Neuron (in vitro differentiated cells): ENCODE data around the gene ACSL6.

Experiments
- H2AFZ ChIP-seq: one replicate; pipeline ENCODE4 v1.6.1; 2013; ENCODE audit warnings: low read depth, mild to moderate bottlenecking, inconsistent platforms, low read length, moderate library complexity
- H3K27me3 ChIP-seq: one replicate; pipeline ENCODE4 v1.6.1; 2013; ENCODE audit warnings: low read length; ENCODE audit not compliant: insufficient read depth
- H3K36me3 ChIP-seq: one replicate; pipeline ENCODE4 v1.6.1; 2013; ENCODE audit warnings: low read length; ENCODE audit not compliant: insufficient read depth
- H3K4me1 ChIP-seq: one replicate; pipeline ENCODE4 v1.6.1; 2013; ENCODE audit warnings: low read length; ENCODE audit not compliant: insufficient read depth
- H3K4me3 ChIP-seq: 2 replicates; pipeline ENCODE4 v1.5.1; 2013; ENCODE audit warnings: mild to moderate bottlenecking, low read length, moderate library complexity
- H3K9me3 ChIP-seq: one replicate; pipeline ENCODE4 v1.6.1; 2013; ENCODE audit warnings: low read length

Gene ACSL6

DNA sequence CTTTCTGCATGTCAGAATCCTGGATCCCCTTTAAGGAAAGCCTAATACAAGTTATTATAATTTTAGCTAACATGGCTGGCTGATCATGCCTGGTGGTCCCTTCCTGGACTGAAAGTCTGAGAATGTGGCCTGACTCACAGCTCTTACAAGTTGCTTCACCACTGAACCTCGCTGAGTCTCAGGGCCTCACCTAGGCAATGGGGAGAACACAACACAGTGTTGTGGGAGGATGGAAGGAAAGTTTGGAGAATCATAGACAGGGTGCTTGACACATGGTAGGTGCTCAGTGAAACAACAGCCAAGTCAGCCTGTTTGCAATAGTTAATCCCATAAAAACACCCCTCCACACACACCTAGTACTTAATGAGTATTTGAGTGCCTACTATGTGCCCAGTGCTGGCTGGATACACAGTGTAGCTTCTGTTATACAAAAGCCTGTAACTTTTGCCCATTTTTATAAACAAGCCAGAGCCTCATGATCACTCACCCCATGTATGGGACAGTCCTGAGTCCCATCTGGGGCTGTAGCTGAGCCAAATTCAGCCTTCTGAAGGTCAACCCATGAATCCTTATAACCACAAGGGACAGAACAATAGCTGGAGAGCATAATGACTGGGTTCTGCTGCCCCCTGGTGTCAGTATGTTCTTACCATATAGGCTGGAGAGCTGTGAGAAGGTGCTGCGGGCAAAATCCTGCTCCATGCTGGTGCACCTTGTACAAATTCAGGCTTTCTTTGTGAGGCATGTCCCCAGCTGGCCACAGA is 3.9 kb downstream of the ACSL6 start:
- H3K36me3 ChIP-seq, result no peaks in the 10 kb centered on the region
- peaks cover 34% of the 10 kb centered on the region for H3K27me3 ChIP-seq
- H2AFZ ChIP-seq, result no peak overlapping the region
- H3K9me3 ChIP-seq, result no peaks in the 10 kb centered on the region
- no peak overlapping the region for H3K4me3 ChIP-seq
- peaks cover 24% of the 10 kb centered on the region for H3K4me1 ChIP-seq

DNA sequence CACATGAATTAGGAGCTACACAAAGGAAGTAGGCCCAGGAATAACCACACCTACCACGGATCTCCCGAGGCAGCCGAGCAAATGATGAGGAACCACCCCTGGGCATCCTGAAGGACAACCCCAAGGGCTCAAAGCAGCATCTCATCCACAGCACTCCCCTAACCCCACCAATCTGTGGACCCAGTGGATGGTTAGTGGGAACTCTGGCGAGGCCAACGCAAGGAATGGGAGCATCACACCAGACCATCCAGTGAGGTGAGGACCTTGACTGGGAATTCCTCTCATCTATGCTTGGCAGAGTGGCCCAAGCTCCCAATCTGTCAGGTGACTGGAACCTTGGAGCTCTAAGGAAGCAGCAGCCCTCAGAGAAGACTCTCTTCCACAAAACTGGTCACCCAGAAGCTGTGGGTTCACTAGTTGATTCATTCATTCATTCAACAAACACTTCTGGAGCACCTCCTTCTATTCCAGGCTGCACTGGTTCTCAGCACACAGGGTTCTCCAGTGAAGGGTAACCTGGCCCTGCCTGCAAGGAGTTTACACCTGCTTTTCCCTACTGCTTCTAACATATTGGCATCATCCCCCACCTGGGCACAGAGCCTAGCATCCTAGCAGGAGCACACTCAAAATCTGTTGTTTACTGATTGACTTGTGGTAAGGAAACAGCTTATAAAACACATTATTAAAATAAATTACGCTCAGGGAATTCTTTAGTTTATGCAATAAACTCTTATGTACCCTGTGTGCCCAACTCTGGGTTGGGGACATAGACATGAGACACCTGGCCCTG is 4.9 kb downstream of the ACSL6 start:
- Histone ChIP-seq H3K4me1 (peaks cover 29% of the 10 kb centered on the region), H3K27me3 (peaks cover 25% of the 10 kb centered on the region), H3K4me3 (no peak overlapping the region), H3K9me3 (no peaks in the 10 kb centered on the region), H3K36me3 (no peaks in the 10 kb centered on the region), H2AFZ (no peak overlapping the region)

DNA sequence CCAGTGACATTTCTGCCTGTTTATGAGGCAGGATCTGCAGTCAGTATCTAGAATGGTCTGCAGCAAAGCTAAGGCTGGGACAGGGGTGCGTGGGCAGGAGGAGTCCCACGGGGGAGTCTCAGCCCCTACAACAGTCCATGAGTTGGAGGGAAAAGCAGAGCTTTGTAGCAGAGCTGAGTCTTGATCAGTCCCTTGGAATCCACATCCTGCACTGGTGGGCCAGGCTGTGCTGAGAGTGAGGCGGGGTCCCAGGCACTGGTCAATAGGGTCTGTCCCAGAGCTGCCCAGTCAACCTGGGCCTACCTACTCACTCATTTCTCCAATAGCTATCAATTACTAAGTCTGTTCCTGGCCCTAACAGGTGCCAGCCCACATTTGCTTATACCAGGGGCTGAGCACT is 5.9 kb downstream of the ACSL6 start:
- peaks cover 17% of the 10 kb centered on the region for H3K27me3 ChIP-seq
- peaks cover 23% of the 10 kb centered on the region for H3K4me1 ChIP-seq
- H2AFZ ChIP-seq, result no peak overlapping the region
- H3K9me3 ChIP-seq, result no peaks in the 10 kb centered on the region
- H3K4me3 ChIP-seq, result no peak overlapping the region
- H3K36me3 ChIP-seq, result no peaks in the 10 kb centered on the region

DNA sequence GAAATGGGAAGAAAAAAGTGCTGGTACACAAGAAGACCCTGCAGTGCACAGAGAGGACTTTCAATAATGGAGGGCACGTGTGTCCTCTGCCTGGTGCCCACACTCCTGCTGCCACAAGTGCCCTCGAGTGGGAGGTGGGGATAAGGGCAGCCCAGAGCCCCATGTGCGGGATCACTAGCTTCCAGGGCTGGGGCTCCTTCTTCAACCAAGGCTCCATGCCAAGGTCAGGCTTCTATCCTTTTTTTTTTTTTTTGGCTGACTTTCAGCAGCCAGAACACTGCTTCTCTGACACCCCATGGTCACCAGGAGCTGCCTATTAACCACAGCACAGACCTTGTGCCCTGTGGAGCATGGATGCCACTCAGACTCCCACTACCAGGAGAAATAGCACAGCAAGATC is 7.5 kb downstream of the ACSL6 start:
- peaks cover 30% of the 10 kb centered on the region for H3K4me1 ChIP-seq
- H3K4me3 ChIP-seq, result no peak overlapping the region
- H3K27me3 ChIP-seq, result peaks cover 2% of the 10 kb centered on the region
- no peaks in the 10 kb centered on the region for H3K36me3 ChIP-seq
- H3K9me3 ChIP-seq, result no peaks in the 10 kb centered on the region
- no peak overlapping the region for H2AFZ ChIP-seq

DNA sequence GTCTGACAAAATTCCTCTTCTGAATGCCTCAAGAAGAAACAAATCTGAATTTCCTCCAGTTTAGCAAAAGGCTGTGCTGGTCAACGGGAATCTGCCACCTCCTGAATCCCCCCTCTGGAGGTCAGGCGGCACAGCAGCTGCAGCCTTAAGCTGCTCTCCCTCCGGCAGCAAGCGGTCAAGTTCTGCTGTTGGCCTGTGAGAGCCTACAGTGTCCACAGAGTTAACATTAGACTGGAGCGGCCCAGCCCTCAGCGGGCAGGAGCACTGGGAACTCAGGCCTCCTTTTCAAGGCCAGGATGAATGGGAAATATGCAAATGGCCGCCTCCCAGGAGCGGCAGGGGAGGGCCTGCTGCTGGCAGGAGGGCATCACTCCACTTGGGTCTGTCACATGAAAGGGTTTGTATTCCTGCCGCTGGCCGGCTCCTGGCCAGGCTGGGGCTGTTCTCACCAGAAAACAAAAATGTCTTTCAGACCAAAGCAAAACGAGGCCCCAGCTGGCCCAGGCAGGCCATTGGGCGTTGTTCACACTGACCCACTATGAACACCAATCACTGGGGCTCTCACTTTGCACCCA is 8.2 kb downstream of the ACSL6 start:
- no peaks in the 10 kb centered on the region for H3K36me3 ChIP-seq
- no peaks in the 10 kb centered on the region for H3K9me3 ChIP-seq
- peaks cover 30% of the 10 kb centered on the region for H3K4me1 ChIP-seq
- H3K4me3 ChIP-seq, result peak overlapping the region; percentile 0
- H2AFZ ChIP-seq, result peak overlapping the region; percentile 24
- no peaks in the 10 kb centered on the region for H3K27me3 ChIP-seq

DNA sequence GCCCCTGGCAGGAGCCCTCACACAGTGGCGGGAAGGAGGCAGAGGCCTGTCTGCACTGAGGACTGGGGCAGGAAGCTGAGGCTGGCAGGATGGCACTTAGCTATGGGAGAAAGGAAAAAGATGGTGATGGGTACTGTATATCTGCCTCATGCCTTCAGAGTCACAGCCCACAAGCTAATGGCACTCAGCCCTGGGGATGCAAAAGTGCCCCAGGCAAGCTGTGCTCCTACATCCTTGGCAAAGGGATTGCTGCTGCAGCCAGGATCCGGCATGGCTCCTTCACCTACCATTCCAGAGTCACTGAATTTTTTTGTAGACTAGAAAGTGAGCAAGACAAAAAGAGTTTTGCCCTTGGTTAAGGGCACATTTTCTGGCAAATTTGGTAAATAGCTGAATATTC is 8.7 kb downstream of the ACSL6 start:
- H3K9me3 ChIP-seq, result no peaks in the 10 kb centered on the region
- no peaks in the 10 kb centered on the region for H3K36me3 ChIP-seq
- H2AFZ ChIP-seq, result no peak overlapping the region
- no peaks in the 10 kb centered on the region for H3K27me3 ChIP-seq
- peaks cover 30% of the 10 kb centered on the region for H3K4me1 ChIP-seq
- peak overlapping the region; percentile 0 for H3K4me3 ChIP-seq

DNA sequence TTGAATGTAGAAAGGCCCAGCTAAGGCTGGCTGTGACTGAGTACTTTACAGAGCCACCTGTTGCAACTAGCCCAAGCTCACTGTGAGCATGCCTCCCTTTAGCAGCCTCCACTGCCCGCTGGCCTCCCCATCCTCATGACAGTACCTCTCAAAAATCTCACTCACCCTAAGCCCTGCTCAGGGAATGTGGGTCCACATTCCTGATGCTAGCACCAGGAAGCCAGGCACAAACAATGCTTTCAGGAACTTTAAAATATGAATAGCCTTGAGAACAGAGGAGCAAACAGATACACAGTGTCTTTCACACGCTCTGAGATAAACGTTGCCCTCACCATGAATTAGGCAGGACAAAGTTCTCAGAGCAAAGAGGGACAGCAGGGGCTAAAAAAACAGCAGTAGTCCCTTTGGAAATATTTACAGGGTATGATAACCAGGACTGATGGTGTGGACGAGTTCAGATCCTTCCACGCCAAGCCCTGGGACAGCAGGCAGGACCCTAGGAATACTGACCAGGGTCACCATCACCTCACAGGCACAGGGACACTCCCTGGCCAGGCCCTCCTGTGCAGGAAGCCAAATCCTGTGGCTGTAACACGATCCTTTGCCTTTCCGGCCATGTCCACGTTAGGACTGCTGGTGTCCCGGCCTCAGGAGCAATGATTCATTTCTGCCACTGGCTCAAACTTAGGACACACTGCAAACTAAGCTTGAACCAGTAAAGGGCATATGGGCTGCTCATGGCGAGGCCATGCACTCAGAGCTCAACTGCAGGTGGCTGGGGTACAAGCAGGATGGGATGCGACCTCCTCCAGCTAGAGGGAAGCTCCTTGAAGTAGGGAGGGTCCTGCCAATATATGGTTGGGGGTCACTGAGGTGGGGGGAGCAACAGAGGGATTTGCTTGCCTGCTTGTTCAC is 9.6 kb downstream of the ACSL6 start:
- Histone ChIP-seq H3K36me3 (no peaks in the 10 kb centered on the region), H3K27me3 (no peaks in the 10 kb centered on the region), H3K9me3 (no peaks in the 10 kb centered on the region), H3K4me3 (no peak overlapping the region), H2AFZ (no peak overlapping the region), H3K4me1 (peaks cover 30% of the 10 kb centered on the region)

DNA sequence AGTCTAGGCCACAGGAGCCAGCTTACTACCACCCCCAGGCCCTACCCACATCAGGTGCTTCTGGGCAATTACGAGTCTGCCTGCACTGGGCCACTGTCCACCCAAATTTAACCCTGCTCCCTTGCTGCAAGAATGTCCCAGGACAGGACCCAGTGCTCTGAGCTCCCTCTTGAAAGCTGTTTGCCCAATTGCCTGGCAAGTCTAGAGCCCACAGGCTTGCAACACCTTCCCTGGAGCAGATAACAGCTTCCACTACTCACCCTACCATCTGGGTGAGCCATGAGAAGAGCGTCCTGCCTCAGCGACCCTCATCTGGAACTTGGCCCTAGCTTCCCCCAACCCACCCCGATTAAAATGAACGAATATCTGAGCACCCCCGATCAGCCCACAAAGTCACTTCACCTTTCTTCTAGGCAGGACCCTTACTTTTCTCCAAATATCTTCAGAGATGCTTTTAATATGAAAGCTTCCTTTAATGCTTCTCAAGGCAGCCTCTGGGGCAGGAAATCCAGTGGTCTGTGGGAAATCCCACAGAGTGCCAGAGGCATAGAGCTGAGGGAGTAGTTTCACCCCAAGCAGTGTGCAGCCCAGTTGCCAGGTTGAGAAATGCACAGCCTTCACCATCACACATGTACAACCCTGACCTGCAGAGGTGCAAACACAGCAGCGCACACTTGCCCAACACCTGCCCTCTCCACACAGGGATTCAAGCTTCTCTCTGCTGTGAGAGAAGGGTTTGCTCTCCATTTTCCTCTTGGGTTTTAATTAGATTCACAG is 10.6 kb downstream of the ACSL6 start:
- peaks cover 30% of the 10 kb centered on the region for H3K4me1 ChIP-seq
- no peak overlapping the region for H2AFZ ChIP-seq
- H3K36me3 ChIP-seq, result no peaks in the 10 kb centered on the region
- no peak overlapping the region for H3K4me3 ChIP-seq
- H3K9me3 ChIP-seq, result no peaks in the 10 kb centered on the region
- H3K27me3 ChIP-seq, result no peaks in the 10 kb centered on the region

DNA sequence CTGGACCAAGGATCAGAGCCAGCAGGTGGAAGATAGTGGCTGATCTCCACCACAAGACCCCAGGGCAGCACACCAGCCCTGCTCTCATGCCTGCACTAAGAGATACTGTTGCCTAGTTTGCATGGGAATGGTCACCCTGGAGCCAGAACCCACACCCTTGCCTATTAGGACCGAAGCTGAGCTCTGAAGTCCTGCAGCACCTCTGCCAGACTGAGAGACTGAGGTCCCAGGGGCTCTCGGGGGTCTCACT is 11.3 kb downstream of the ACSL6 start:
- H3K4me3 ChIP-seq, result no peak overlapping the region
- H3K4me1 ChIP-seq, result peaks cover 30% of the 10 kb centered on the region
- H3K27me3 ChIP-seq, result no peaks in the 10 kb centered on the region
- H2AFZ ChIP-seq, result no peak overlapping the region
- no peaks in the 10 kb centered on the region for H3K9me3 ChIP-seq
- no peaks in the 10 kb centered on the region for H3K36me3 ChIP-seq

DNA sequence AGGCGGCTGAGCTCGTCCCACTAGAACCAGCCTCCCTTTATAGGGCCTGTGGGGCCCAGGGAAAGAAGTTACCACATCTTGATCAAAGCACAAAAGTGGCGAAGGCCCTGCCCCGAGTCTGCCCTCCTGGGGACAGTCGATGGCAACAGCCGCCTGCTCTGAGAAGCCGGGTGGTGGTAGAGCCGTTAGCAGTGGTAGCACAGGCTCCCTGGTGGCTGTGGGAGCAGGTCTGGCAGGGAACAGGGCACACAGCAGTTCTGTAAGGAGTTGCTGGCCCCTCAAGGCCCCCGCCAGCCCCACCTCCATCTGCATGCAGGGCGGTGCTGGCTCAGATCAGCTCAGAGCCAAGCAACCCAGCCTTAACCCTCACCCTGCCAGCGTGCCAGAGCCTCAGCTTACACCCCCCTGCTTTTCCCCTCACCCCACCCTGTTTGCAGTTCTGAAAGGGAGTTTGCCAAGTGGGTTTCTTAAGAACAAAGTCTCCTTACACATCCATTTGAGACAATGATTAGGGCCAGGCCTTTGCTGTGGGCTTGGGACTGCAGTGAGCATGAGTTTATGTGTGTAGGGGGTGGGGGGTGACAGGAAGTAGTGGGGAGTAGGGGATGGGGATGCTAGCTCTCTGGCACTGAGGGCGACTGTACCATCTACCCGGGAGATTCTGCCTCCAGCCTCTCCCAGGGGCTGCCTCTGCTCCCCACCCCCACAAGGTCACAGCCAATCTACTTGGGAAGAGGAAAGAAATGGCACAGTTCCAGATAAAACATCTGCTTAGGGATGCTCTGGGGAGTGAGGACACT is 11.8 kb downstream of the ACSL6 start:
- no peak overlapping the region for H2AFZ ChIP-seq
- no peak overlapping the region for H3K4me3 ChIP-seq
- peaks cover 30% of the 10 kb centered on the region for H3K4me1 ChIP-seq
- no peaks in the 10 kb centered on the region for H3K36me3 ChIP-seq
- no peaks in the 10 kb centered on the region for H3K9me3 ChIP-seq
- H3K27me3 ChIP-seq, result no peaks in the 10 kb centered on the region

DNA sequence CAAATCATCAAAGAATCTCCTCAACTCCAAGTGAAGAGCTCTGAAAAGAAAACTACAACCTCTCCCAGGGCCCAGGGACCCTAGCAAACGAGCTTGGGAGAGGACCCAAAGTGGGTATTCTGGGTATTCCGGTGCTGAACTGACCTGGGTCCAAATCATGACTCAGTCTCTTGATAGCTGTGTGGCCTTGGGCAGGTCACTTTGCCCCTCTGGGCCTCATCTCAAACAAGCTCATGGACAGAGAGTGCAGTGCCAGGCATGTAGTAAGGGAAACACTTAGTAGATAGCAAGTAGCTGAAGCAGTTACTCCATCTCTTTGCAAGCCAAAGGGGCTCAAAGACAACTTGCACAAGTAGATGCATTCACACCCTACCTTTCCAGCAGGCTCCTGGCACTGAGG is 12.4 kb downstream of the ACSL6 start:
- H3K4me1 ChIP-seq, result peaks cover 30% of the 10 kb centered on the region
- no peaks in the 10 kb centered on the region for H3K27me3 ChIP-seq
- no peaks in the 10 kb centered on the region for H3K9me3 ChIP-seq
- H3K36me3 ChIP-seq, result no peaks in the 10 kb centered on the region
- H2AFZ ChIP-seq, result no peak overlapping the region
- no peak overlapping the region for H3K4me3 ChIP-seq
